ENCODE results near the gene LCK. TPM values are rescaled to one million over a fixed set of nuclear protein-coding genes. Genes with fewer than 3 reads are reported as not detected.
A peak's percentile ranks its signal among the peaks of the same experiment; 100 is the strongest.

Gene LCK
- total and polyA plus RNA-seq, 9 of the 15 experiments (the other 6 are each of a cell fraction or from before 2014, with no cell fraction given): 0.04 to 0.47 (median 0.13) TPM; not detected in 6

GRCh38 chr1:32299327-32299726 lies 48.3 kb downstream of the LCK start (continued):
- no peak for TF ChIP-seq BRD9 (IDR thresholded peaks at IDR 0.05; ENCODE audit: low read depth, partially characterized antibody)
- TF ChIP-seq BRD4 (IDR thresholded peaks at IDR 0.05): no peak
- TF ChIP-seq ZNF695 (CRISPR knock-in tag; IDR thresholded peaks at IDR 0.05): no peak
- no peak for TF ChIP-seq XRCC5 (IDR thresholded peaks at IDR 0.05; ENCODE audit: low read depth, low read length)
- TF ChIP-seq ZNF699 (CRISPR knock-in tag; IDR thresholded peaks at IDR 0.05; ENCODE audit: insufficient replicate concordance): no peak
- TF ChIP-seq RBM22 (IDR thresholded peaks at IDR 0.05; ENCODE audit: low read depth, low read length, poor library complexity, severe bottlenecking): no peak
- no peak for TF ChIP-seq FOXJ2 (tag; IDR thresholded peaks at IDR 0.05)
- no peak for TF ChIP-seq ZNF583 (CRISPR knock-in tag; IDR thresholded peaks at IDR 0.05)
- no peak for TF ChIP-seq PTTG1 (tag; IDR thresholded peaks at IDR 0.05; ENCODE audit: low read depth)
- no peak for TF ChIP-seq ZNF217 (CRISPR knock-in tag; IDR thresholded peaks at IDR 0.05)
- no peak for TF ChIP-seq PRMT5 (CRISPR knock-in tag; IDR thresholded peaks at IDR 0.05)
- no peak for TF ChIP-seq CAMTA2 (CRISPR knock-in tag; conservative IDR thresholded peaks at IDR 0.05)
- no peak for TF ChIP-seq NCOA2 (IDR thresholded peaks at IDR 0.05; ENCODE audit: partially characterized antibody in 2 of 2)
- TF ChIP-seq ZNF324 (CRISPR knock-in tag; IDR thresholded peaks at IDR 0.05): no peak
- TF ChIP-seq ZNF717 (CRISPR knock-in tag; IDR thresholded peaks at IDR 0.05): no peak
- 0 out of 2 replicates have a peak, but pooled peaks have one; percentile 8 for TF ChIP-seq PKNOX1 (IDR thresholded peaks at IDR 0.05)
- TF ChIP-seq, protein P1, sequence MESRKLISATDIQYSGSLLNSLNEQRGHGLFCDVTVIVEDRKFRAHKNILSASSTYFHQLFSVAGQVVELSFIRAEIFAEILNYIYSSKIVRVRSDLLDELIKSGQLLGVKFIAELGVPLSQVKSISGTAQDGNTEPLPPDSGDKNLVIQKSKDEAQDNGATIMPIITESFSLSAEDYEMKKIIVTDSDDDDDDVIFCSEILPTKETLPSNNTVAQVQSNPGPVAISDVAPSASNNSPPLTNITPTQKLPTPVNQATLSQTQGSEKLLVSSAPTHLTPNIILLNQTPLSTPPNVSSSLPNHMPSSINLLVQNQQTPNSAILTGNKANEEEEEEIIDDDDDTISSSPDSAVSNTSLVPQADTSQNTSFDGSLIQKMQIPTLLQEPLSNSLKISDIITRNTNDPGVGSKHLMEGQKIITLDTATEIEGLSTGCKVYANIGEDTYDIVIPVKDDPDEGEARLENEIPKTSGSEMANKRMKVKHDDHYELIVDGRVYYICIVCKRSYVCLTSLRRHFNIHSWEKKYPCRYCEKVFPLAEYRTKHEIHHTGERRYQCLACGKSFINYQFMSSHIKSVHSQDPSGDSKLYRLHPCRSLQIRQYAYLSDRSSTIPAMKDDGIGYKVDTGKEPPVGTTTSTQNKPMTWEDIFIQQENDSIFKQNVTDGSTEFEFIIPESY (CRISPR knock-in tag; IDR thresholded peaks at IDR 0.05): no peak
- TF ChIP-seq, protein P2, sequence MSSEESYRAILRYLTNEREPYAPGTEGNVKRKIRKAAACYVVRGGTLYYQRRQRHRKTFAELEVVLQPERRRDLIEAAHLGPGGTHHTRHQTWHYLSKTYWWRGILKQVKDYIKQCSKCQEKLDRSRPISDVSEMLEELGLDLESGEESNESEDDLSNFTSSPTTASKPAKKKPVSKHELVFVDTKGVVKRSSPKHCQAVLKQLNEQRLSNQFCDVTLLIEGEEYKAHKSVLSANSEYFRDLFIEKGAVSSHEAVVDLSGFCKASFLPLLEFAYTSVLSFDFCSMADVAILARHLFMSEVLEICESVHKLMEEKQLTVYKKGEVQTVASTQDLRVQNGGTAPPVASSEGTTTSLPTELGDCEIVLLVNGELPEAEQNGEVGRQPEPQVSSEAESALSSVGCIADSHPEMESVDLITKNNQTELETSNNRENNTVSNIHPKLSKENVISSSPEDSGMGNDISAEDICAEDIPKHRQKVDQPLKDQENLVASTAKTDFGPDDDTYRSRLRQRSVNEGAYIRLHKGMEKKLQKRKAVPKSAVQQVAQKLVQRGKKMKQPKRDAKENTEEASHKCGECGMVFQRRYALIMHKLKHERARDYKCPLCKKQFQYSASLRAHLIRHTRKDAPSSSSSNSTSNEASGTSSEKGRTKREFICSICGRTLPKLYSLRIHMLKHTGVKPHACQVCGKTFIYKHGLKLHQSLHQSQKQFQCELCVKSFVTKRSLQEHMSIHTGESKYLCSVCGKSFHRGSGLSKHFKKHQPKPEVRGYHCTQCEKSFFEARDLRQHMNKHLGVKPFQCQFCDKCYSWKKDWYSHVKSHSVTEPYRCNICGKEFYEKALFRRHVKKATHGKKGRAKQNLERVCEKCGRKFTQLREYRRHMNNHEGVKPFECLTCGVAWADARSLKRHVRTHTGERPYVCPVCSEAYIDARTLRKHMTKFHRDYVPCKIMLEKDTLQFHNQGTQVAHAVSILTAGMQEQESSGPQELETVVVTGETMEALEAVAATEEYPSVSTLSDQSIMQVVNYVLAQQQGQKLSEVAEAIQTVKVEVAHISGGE (CRISPR knock-in tag; IDR thresholded peaks at IDR 0.05): no peak
- TF ChIP-seq TCF7L2 (IDR thresholded peaks at IDR 0.05; ENCODE audit: low read depth, low read length): no peak
- TF ChIP-seq TCF3 (CRISPR knock-in tag; IDR thresholded peaks at IDR 0.05): peak; percentile 40
- no peak for TF ChIP-seq ZNF184 (CRISPR knock-in tag; IDR thresholded peaks at IDR 0.05)
- peak; percentile 65 for TF ChIP-seq CBFA2T3 (IDR thresholded peaks at IDR 0.05)
- TF ChIP-seq DPF2 (IDR thresholded peaks at IDR 0.05): peak; percentile 35; the same call in 1 of the 2 replicates
- TF ChIP-seq ZNF134 (CRISPR knock-in tag; conservative IDR thresholded peaks at IDR 0.05): no peak

All from K562 (cell line).